ENCODE measurements around the gene RAB9B. TPM values are rescaled to one million over a fixed set of nuclear protein-coding genes. Genes with fewer than 3 reads are reported as not detected.
A peak's percentile ranks its signal among the peaks of the same experiment; 100 is the strongest.

Gene RAB9B, protein sequence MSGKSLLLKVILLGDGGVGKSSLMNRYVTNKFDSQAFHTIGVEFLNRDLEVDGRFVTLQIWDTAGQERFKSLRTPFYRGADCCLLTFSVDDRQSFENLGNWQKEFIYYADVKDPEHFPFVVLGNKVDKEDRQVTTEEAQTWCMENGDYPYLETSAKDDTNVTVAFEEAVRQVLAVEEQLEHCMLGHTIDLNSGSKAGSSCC
- total RNA-seq (20.0 TPM), polyA plus RNA-seq (ENCODE audit: insufficient read depth in 1 of 8, insufficient read length in 8 of 8, low replicate concordance in 1 of 8) (10 to 100 TPM; 17.0 to 27.4 (median 22.6) TPM)
- long read RNA-seq, donor 1, transcript RAB9B-201 (3 exons, 3,748 nt) = major isoform, 5 of 5 reads
- long read RNA-seq, donor 1, partial matches to known transcripts = 0 of 5 reads
- long read RNA-seq, donor 1, other reads (novel, unspliced or antisense) = 0 of 5 reads
- long read RNA-seq, donor 2, partial matches to known transcripts = 0 of 4 reads
- long read RNA-seq, donor 2, other reads (novel, unspliced or antisense) = 0 of 4 reads
- long read RNA-seq, donor 3, transcript RAB9B-201 (3 exons, 3,748 nt) = major isoform, 9 of 9 reads
- long read RNA-seq, donor 3, partial matches to known transcripts = 0 of 9 reads
- long read RNA-seq, donor 3, other reads (novel, unspliced or antisense) = 0 of 9 reads
- long read RNA-seq, donor 4, transcript RAB9B-201 (3 exons, 3,748 nt) = major isoform, 7 of 7 reads
- long read RNA-seq, donor 4, partial matches to known transcripts = 0 of 7 reads
- long read RNA-seq, donor 4, other reads (novel, unspliced or antisense) = 0 of 7 reads
- long read RNA-seq, donor 5, transcript RAB9B-201 (3 exons, 3,748 nt) = major isoform, 23 of 23 reads
- long read RNA-seq, donor 5, partial matches to known transcripts = 0 of 23 reads
- long read RNA-seq, donor 5, other reads (novel, unspliced or antisense) = 0 of 23 reads
- long read RNA-seq, donor 6, transcript RAB9B-201 (3 exons, 3,748 nt) = major isoform, 23 of 23 reads
- long read RNA-seq, donor 6, partial matches to known transcripts = 0 of 23 reads
- long read RNA-seq, donor 6, other reads (novel, unspliced or antisense) = 0 of 23 reads
- long read RNA-seq, donor 7, transcript RAB9B-201 (3 exons, 3,748 nt) = major isoform, 19 of 19 reads
- long read RNA-seq, donor 7, partial matches to known transcripts = 0 of 19 reads
- long read RNA-seq, donor 7, other reads (novel, unspliced or antisense) = 0 of 19 reads
- long read RNA-seq, donor 8, partial matches to known transcripts = 0 of 3 reads
- long read RNA-seq, donor 8, other reads (novel, unspliced or antisense) = 0 of 3 reads
- long read RNA-seq, donor 9, transcript RAB9B-201 (3 exons, 3,748 nt) = major isoform, 7 of 7 reads
- long read RNA-seq, donor 9, partial matches to known transcripts = 0 of 7 reads
- long read RNA-seq, donor 9, other reads (novel, unspliced or antisense) = 0 of 7 reads
- long read RNA-seq, donor 10, transcript RAB9B-201 (3 exons, 3,748 nt) = major isoform, 12 of 12 reads
- long read RNA-seq, donor 10, partial matches to known transcripts = 0 of 12 reads
- long read RNA-seq, donor 10, other reads (novel, unspliced or antisense) = 0 of 12 reads
- long read RNA-seq, donor 11, transcript RAB9B-201 (3 exons, 3,748 nt) = major isoform, 12 of 12 reads
- long read RNA-seq, donor 11, partial matches to known transcripts = 0 of 12 reads
- long read RNA-seq, donor 11, other reads (novel, unspliced or antisense) = 0 of 12 reads

DNA sequence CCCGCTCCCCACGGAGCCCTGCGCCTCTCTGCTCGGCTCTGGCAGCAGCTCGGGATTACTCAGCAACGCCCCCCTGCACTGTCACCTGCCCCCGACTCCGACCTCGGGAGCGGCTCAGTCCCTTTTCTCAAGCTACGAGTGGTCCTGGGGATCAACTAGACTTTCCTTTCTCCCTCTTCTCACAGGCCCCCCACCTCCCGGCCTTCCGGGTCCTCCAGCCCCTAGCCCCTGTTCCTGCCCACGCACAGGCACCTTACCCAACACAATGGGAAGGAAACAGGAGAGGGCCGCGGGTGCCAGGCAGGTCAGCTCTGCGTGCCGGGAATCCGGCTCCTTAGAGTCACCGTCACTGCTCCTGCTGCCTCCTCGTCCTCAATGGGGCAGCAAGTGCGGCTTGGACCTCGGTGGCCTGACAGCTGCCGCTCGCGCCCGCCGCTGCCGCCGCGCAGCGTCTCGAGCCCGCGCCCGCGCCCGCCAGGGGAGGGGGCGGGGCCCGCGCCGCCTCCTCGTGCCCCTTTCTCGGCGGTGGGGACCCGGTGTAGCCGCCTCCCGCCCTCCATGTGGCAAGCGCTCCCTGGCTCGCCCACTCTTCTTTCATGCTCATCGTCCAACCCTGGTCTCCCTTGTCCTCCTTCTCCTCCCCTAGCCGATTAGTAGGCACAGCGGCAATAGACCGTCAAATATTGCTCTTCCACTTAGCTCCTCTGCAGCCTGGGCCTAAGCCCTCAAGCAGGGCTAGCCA is at the start of gene RAB9B:
Gene RAB9B (minus strand): TSS at position 455 of the 742 bp plus-strand sequence. CDS start 6,473 bp downstream, outside the sequence.
- WGBS (ENCODE audit: insufficient coverage) = 12% methylated on average over 51 of the region's 54 CpGs
- peak within 1 kb of the TSS; percentile 56 for H3K4me3 ChIP-seq (ENCODE audit: low read length)
- no peaks in the 10 kb centered on the region for H3K9me3 ChIP-seq (replicated peaks; ENCODE audit: control insufficient read depth, low read depth, low read length)
- H3K36me3 ChIP-seq (ENCODE audit: control insufficient read depth, insufficient read depth, low read length) = no peaks in the 10 kb centered on the region
- DNase-seq = peak; percentile 36
- no peaks in the 10 kb centered on the region for H3K4me1 ChIP-seq (ENCODE audit: control insufficient read depth, insufficient read depth, low read length)
- H3K27me3 ChIP-seq (ENCODE audit: control insufficient read depth, insufficient read depth, low read length) = peaks cover 26% of the 10 kb centered on the region
- peak within 1 kb of the TSS; percentile 89 for H3K27ac ChIP-seq (ENCODE audit: low read length)

DNA sequence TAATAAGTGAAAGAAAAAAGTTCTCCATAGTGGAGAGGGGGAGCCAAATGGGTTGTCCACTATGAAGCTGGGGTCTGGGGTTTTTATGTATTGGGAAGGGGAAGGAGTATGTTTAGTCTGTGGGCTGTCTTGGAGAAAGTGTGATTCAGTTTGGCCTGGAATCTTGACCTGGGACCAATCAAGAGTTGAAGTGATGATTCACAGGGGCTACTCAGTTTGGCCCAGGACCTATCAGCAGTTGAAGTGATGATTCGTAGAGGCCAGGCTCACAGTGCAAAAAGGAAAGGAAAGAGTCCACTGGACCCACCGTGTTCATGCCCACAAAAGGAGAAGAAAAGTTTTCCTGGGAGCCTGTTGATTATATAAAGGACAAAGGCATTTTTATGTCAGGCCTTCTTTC is 47.3 kb upstream of the RAB9B start:
- Histone ChIP-seq H3K9me3 (replicated peaks; ENCODE audit: control insufficient read depth, low read depth, low read length) (no peaks in the 10 kb centered on the region), H3K4me1 (ENCODE audit: control insufficient read depth, insufficient read depth, low read length) (no peaks in the 10 kb centered on the region), H3K36me3 (ENCODE audit: control insufficient read depth, insufficient read depth, low read length) (no peaks in the 10 kb centered on the region), H3K27ac (ENCODE audit: low read length) (no peak overlapping the region), H3K4me3 (ENCODE audit: low read length) (no peak overlapping the region), H3K27me3 (ENCODE audit: control insufficient read depth, insufficient read depth, low read length) (peaks cover 2% of the 10 kb centered on the region)
- DNase-seq = no peak
- WGBS (ENCODE audit: insufficient coverage) = 38% methylated on average over 2 of the region's 2 CpGs

DNA sequence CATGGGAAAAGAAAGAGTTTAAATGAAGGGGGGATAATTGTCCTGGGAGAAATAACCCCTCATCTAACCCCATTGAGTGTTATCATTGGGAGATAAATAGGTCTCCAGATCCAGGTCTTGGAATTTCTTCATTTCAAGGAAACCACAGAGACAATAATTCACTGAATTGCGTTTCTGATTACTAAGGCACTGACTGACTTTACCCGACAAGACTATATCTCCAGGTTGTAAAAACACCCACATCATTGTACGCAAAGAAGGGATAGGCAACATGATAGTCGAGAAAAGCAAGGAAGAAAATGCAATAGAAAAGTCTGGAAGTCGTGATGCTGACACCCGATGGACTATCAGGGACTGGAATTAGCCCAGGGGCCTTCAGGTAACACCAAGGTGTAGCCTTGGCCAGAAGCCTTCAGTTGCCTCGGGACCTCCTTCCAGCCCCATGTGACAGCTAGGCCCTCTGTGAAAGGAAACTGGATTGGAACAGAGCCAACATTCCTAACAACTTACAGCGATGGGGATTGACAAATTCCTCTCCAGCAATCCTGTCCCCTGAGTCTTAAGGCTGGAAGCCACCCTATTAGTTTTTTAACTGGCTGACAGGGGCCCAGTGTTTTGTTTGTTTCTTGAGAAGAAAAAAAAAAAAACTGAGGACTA is 46.5 kb upstream of the RAB9B start:
- 47% methylated on average over 3 of the region's 8 CpGs for WGBS (ENCODE audit: insufficient coverage)
- Histone ChIP-seq H3K36me3 (ENCODE audit: control insufficient read depth, insufficient read depth, low read length) (no peaks in the 10 kb centered on the region), H3K4me3 (ENCODE audit: low read length) (no peak overlapping the region), H3K27ac (ENCODE audit: low read length) (no peak overlapping the region), H3K9me3 (replicated peaks; ENCODE audit: control insufficient read depth, low read depth, low read length) (no peaks in the 10 kb centered on the region), H3K4me1 (ENCODE audit: control insufficient read depth, insufficient read depth, low read length) (no peaks in the 10 kb centered on the region), H3K27me3 (ENCODE audit: control insufficient read depth, insufficient read depth, low read length) (peaks cover 2% of the 10 kb centered on the region)
- DNase-seq = peak; percentile 20

DNA sequence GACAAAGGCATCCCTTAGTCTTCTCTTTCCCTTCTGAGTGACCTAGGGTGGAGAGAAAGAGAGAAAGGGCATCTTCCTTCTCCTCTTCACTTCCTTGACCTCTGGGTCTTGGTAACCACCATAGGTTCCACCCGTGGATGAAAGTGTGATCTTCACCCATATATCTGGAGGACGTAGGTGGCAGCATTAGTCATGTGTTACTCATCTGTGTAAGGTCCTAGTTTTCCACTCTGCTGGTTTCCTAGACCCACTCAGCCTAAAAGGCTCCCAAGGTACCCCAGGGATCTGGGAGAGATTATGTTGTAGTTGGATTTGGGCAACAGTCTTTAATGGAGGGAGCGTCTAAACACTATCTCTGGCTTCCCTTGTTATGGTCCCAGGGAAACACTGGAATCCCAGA is 45.5 kb upstream of the RAB9B start:
- DNase-seq = no peak
- no peaks in the 10 kb centered on the region for H3K9me3 ChIP-seq (replicated peaks; ENCODE audit: control insufficient read depth, low read depth, low read length)
- WGBS (ENCODE audit: insufficient coverage) = no CpG with 5 or more reads among the region's 3 CpGs
- H3K27ac ChIP-seq (ENCODE audit: low read length) = no peak overlapping the region
- no peaks in the 10 kb centered on the region for H3K36me3 ChIP-seq (ENCODE audit: control insufficient read depth, insufficient read depth, low read length)
- peaks cover 2% of the 10 kb centered on the region for H3K27me3 ChIP-seq (ENCODE audit: control insufficient read depth, insufficient read depth, low read length)
- no peaks in the 10 kb centered on the region for H3K4me1 ChIP-seq (ENCODE audit: control insufficient read depth, insufficient read depth, low read length)
- H3K4me3 ChIP-seq (ENCODE audit: low read length) = no peak overlapping the region

DNA sequence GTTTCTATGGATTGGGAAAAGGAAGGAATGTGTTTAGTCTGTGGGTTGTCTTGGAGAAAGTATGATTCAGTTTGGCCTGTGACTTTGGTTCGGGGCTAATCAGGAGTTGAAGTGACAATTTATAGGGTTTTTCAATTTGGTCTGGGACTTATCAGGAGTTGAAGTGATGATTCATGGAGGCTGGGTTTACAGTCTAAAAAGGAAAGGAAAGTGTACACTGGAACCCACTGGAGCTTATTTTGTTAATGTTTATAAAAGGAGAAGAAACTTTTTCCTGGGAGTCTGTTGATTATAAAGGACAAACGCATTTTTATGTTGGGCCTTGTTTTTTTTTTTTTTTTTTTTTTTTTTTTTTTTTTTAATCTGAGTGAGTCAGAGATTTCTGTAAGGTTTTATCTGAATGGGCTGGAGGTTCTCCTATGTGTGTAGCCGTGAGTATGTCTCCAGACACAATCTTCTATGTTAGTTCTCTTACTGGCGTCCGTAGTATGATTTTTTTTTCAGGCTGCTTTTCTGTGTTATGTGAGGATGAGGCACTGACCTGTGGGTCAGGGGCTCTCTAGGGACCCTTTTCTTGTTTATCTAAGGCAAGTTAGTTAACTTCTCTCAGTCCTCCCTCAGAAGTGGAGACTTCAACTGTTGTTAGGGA is 33.0 kb upstream of the RAB9B start:
- WGBS (ENCODE audit: insufficient coverage) = 64% methylated on average over 1 of the region's 5 CpGs
- H3K27ac ChIP-seq (ENCODE audit: low read length) = no peak overlapping the region
- H3K9me3 ChIP-seq (replicated peaks; ENCODE audit: control insufficient read depth, low read depth, low read length) = no peaks in the 10 kb centered on the region
- no peaks in the 10 kb centered on the region for H3K36me3 ChIP-seq (ENCODE audit: control insufficient read depth, insufficient read depth, low read length)
- no peaks in the 10 kb centered on the region for H3K27me3 ChIP-seq (ENCODE audit: control insufficient read depth, insufficient read depth, low read length)
- no peak overlapping the region for H3K4me3 ChIP-seq (ENCODE audit: low read length)
- DNase-seq = peak; percentile 9
- no peaks in the 10 kb centered on the region for H3K4me1 ChIP-seq (ENCODE audit: control insufficient read depth, insufficient read depth, low read length)

DNA sequence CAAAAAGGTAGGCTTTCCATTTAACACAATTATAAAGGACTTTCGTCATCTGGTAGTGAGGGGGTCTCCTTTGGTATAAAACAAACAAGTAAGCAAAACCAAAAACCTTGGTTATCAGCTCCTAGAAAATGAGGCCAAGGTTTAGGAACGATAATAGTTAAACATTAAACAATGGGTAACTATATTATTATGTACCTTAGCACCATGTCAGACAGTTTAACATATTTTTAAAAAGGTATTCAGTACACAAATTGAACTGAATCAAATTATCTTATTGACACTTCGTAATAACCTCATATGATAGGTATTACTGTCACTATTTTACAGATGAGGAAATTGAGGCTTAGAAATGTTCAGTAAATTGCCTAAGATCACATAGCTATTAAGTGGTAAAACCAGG is 32.1 kb upstream of the RAB9B start:
- no CpG with 5 or more reads among the region's 3 CpGs for WGBS (ENCODE audit: insufficient coverage)
- peaks cover 3% of the 10 kb centered on the region for H3K27me3 ChIP-seq (ENCODE audit: control insufficient read depth, insufficient read depth, low read length)
- DNase-seq = no peak

DNA sequence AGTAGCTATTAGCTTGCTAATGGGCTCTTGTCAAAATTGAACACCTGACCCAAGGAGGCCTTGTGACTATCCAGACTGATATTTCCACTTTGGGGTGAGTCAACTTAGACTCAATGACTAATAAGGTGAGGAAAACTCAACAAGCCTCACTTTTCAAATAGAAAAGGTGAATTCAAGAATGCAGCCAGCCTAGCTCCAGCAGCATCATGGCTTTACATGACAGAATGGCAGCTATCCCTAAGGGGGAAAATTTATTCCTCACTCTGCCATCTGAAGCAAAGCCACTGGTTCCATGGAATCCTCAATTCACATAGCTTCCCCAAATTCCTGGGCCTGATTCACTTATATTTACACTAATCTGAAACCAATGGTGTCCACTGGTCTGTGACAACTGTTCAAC is 29.1 kb upstream of the RAB9B start:
- no peak overlapping the region for H3K27ac ChIP-seq (ENCODE audit: low read length)
- H3K4me3 ChIP-seq (ENCODE audit: low read length) = no peak overlapping the region
- H3K4me1 ChIP-seq (ENCODE audit: control insufficient read depth, insufficient read depth, low read length) = no peaks in the 10 kb centered on the region
- no peaks in the 10 kb centered on the region for H3K9me3 ChIP-seq (replicated peaks; ENCODE audit: control insufficient read depth, low read depth, low read length)
- no peak for DNase-seq
- H3K27me3 ChIP-seq (ENCODE audit: control insufficient read depth, insufficient read depth, low read length) = peaks cover 8% of the 10 kb centered on the region
- no peaks in the 10 kb centered on the region for H3K36me3 ChIP-seq (ENCODE audit: control insufficient read depth, insufficient read depth, low read length)

More for the DNA sequence above, 32.1 kb upstream of the RAB9B start:
- no peaks in the 10 kb centered on the region for H3K4me1 ChIP-seq (ENCODE audit: control insufficient read depth, insufficient read depth, low read length)
- no peaks in the 10 kb centered on the region for H3K36me3 ChIP-seq (ENCODE audit: control insufficient read depth, insufficient read depth, low read length)
- no peak overlapping the region for H3K27ac ChIP-seq (ENCODE audit: low read length)
- no peak overlapping the region for H3K4me3 ChIP-seq (ENCODE audit: low read length)
- H3K9me3 ChIP-seq (replicated peaks; ENCODE audit: control insufficient read depth, low read depth, low read length) = no peaks in the 10 kb centered on the region

DNA sequence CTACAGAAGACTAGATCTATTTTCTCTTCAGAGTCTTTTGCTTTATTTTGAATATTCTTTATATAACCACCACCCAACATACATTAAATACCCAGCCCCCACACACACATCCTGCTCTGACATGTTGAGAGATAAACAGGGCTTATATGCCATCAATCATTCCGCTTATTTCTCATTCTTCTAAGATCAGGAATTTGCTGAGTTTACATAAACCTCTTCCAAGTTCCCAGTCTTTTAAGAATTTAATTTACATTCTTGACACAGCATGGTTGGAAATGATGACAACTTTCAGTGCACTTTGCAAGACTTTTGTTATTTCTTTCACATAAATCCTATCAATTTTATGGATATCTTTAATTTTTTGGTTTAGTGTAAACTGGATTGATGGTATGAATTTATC is 17.5 kb upstream of the RAB9B start:
- no peaks in the 10 kb centered on the region for H3K4me1 ChIP-seq (ENCODE audit: control insufficient read depth, insufficient read depth, low read length)
- 60% methylated on average over 1 of the region's 1 CpG for WGBS (ENCODE audit: insufficient coverage)
- no peak for DNase-seq
- no peaks in the 10 kb centered on the region for H3K9me3 ChIP-seq (replicated peaks; ENCODE audit: control insufficient read depth, low read depth, low read length)
- H3K36me3 ChIP-seq (ENCODE audit: control insufficient read depth, insufficient read depth, low read length) = no peaks in the 10 kb centered on the region
- peaks cover 4% of the 10 kb centered on the region for H3K27me3 ChIP-seq (ENCODE audit: control insufficient read depth, insufficient read depth, low read length)
- H3K4me3 ChIP-seq (ENCODE audit: low read length) = no peak overlapping the region
- H3K27ac ChIP-seq (ENCODE audit: low read length) = no peak overlapping the region
